A549 (cell line): ENCODE measurements around the gene TTC24. TPM values are rescaled to one million over a fixed set of nuclear protein-coding genes. Genes with fewer than 3 reads are reported as not detected.

Experiments
- ATAC-seq, 2 experiments: fragments of 200-7000 bp in 1 of 2; fragments of >200 bp in 1 of 2; cut with Nextera tagmentation in 1 of 2; cut with Tn5 transposase in 1 of 2; 3 replicates each; pipeline versions ENCODE4 v1.8.0 to v1.9.1; 2018 to 2020; ENCODE audit warnings: mild to moderate bottlenecking in 1 of 2, moderate library complexity in 1 of 2
- CTCF ChIA-PET: fragments of 300-600 bp; sonication (Branson Sonifier 250); formaldehyde crosslinking; extraction: SDS; loops from one replicate; lab custom pipeline; 2021; ENCODE audit warnings: antibody characterized with exemption, inconsistent platforms; lab: Yijun Ruan, JAX
- POLR2A ChIA-PET: fragments of 350-600 bp; formaldehyde crosslinking; extraction: SDS; loops from one replicate; lab custom pipeline; 2021; ENCODE audit warnings: antibody characterized with exemption, inconsistent platforms; lab: Yijun Ruan, JAX
- DNase-seq, 2 experiments: peaks; one replicate each; pipeline versions ENCODE4 v3.0.0 to v3.0.0-alpha.2; 2011 to 2016; ENCODE audit warnings: low read depth in 1 of 2, low spot score in 1 of 2
- FAIRE-seq: peaks from 2 replicates; lab custom pipeline; 2011; peaks lifted over from hg19 to GRCh38; lab: Jason Lieb, UNC
- H3K27ac ChIP-seq, 2 experiments: fragments of >200 bp; sonication (Bioruptor Twin); formaldehyde crosslinking; 3 replicates each; pipeline ENCODE4 v1.5.1; 2016 to 2017
- H3K4me1 ChIP-seq: fragments of >200 bp; sonication (Bioruptor Twin); formaldehyde crosslinking; 3 replicates; pipeline ENCODE4 v1.6.1; 2016
- H3K4me2 ChIP-seq: fragments of >200 bp; sonication (Bioruptor Twin); formaldehyde crosslinking; 3 replicates; pipeline ENCODE4 v1.6.1; 2016
- H3K4me3 ChIP-seq: fragments of >200 bp; sonication (Bioruptor Twin); formaldehyde crosslinking; 3 replicates; pipeline ENCODE4 v1.5.1; 2016
- H3K9me3 ChIP-seq: fragments of >200 bp; sonication (Bioruptor Twin); formaldehyde crosslinking; 3 replicates; pipeline ENCODE4 v1.6.1; 2016
- BHLHE40 ChIP-seq: IDR thresholded peaks from 2 replicates; pipeline ENCODE4 v1.6.1; 2012; ENCODE audit warnings: low read depth, low read length, inconsistent platforms
- CBX2 ChIP-seq: fragments of 200-600 bp; sonication (generic); IDR thresholded peaks from 2 replicates; pipeline ENCODE4 v1.6.1; 2016; ENCODE audit warnings: low read depth, mild to moderate bottlenecking, borderline replicate concordance
- CHD2 ChIP-seq: fragments of 150-350 bp; IDR thresholded peaks from 2 replicates; pipeline ENCODE4 v1.6.1; 2014; ENCODE audit warnings: low read length; ENCODE audit not compliant: partially characterized antibody
- E2F6 ChIP-seq: IDR thresholded peaks from 2 replicates; pipeline ENCODE4 v1.6.1; 2012; ENCODE audit warnings: low read depth, borderline replicate concordance
- EHMT2 ChIP-seq: fragments of 200-600 bp; sonication (generic); IDR thresholded peaks from 2 replicates; pipeline ENCODE4 v1.6.1; 2016; ENCODE audit warnings: antibody characterized with exemption, low read depth, mild to moderate bottlenecking, moderate library complexity
- ELK1 ChIP-seq: fragments of 150-350 bp; IDR thresholded peaks from 2 replicates; pipeline ENCODE4 v1.6.1; 2014; ENCODE audit warnings: low read depth, mild to moderate bottlenecking, low read length
- EP300 ChIP-seq, 2 experiments: fragments of >200 bp; sonication (Bioruptor Twin); formaldehyde crosslinking; IDR thresholded peaks; 2 replicates in 1 of 2; 3 replicates in 1 of 2; pipeline ENCODE4 v1.6.1; 2016 to 2017
- ESRRA ChIP-seq: fragments of 150-350 bp; IDR thresholded peaks from 2 replicates; pipeline ENCODE4 v1.6.1; 2014; ENCODE audit warnings: mild to moderate bottlenecking, low read length, borderline replicate concordance
- GATA3 ChIP-seq: IDR thresholded peaks from 2 replicates; pipeline ENCODE4 v1.6.1; 2012; ENCODE audit warnings: borderline replicate concordance
- KDM1A ChIP-seq: fragments of 200-600 bp; sonication (generic); IDR thresholded peaks from 2 replicates; pipeline ENCODE4 v1.6.1; 2016; ENCODE audit warnings: low read depth, mild to moderate bottlenecking
- MAZ ChIP-seq: fragments of 150-350 bp; IDR thresholded peaks from 2 replicates; pipeline ENCODE4 v1.6.1; 2014; ENCODE audit warnings: antibody characterized with exemption, low read depth, low read length, borderline replicate concordance
- NFE2L2 ChIP-seq: fragments of 150-350 bp; conservative IDR thresholded peaks from 2 replicates; pipeline ENCODE4 v1.6.1; 2014; ENCODE audit warnings: low read length
- PBX3 ChIP-seq: IDR thresholded peaks from 2 replicates; pipeline ENCODE4 v1.6.1; 2012
- POLR2A ChIP-seq: IDR thresholded peaks from 2 replicates; pipeline ENCODE4 v1.6.1; 2012; ENCODE audit warnings: mild to moderate bottlenecking, low read length
- RARB ChIP-seq: fragments of 250-450 bp; sonication (Bioruptor Pico); IDR thresholded peaks from 2 replicates; pipeline ENCODE4 v1.8.0; 2021; ENCODE audit warnings: mild to moderate bottlenecking, moderate library complexity
- RCOR1 ChIP-seq: fragments of 150-350 bp; IDR thresholded peaks from 2 replicates; pipeline ENCODE4 v1.6.1; 2014; ENCODE audit warnings: antibody characterized with exemption, low read length, low read depth
- REST ChIP-seq: fragments of 200-600 bp; sonication (generic); IDR thresholded peaks from 2 replicates; pipeline ENCODE4 v1.6.1; 2016; ENCODE audit warnings: antibody characterized with exemption, mild to moderate bottlenecking, moderate library complexity
- SREBF2 ChIP-seq: fragments of 450-650 bp; IDR thresholded peaks from 2 replicates; pipeline ENCODE4 v1.6.1; 2014; ENCODE audit warnings: mild to moderate bottlenecking, moderate library complexity
- TFCP2L1 ChIP-seq: fragments of 250-450 bp; sonication (Bioruptor Pico); IDR thresholded peaks from 2 replicates; pipeline ENCODE4 v1.5.0; 2021; ENCODE audit warnings: mild to moderate bottlenecking
- TP53 ChIP-seq: fragments of 250-450 bp; sonication (Bioruptor Pico); IDR thresholded peaks from 2 replicates; pipeline ENCODE4 v1.5.0; 2021; ENCODE audit warnings: mild to moderate bottlenecking, moderate library complexity
- ZFP36 ChIP-seq: fragments of 450-650 bp; IDR thresholded peaks from 2 replicates; pipeline ENCODE4 v1.6.1; 2014; ENCODE audit warnings: borderline replicate concordance; ENCODE audit not compliant: partially characterized antibody
- ZNF302 ChIP-seq: fragments of 250-450 bp; sonication (Bioruptor Pico); IDR thresholded peaks from 2 replicates; pipeline ENCODE4 v1.9.0; 2021; ENCODE audit warnings: inconsistent platforms, mild to moderate bottlenecking, moderate library complexity
- ZSCAN20 ChIP-seq: fragments of 250-450 bp; sonication (Bioruptor Pico); IDR thresholded peaks from 2 replicates; pipeline ENCODE4 v1.8.0; 2022; ENCODE audit warnings: mild to moderate bottlenecking, moderate library complexity
- WGBS: methylation state at CpG from one replicate; pipeline ENCODE4 v1.1.6; 2017; ENCODE audit errors: missing lambda C conversion rate; 5-methylcytosine and 5-hydroxymethylcytosine counted together
- polyA plus RNA-seq, 4 experiments: library from polyadenylated mRNA; depleted of rRNA in 3 of 4; stranded (reverse); fragments of >200 nt; fragmentation: RNase III in 1 of 4; extraction: RNeasy Plus Mini Kit Qiagen cat#74134 plus additional on column Dnase treatment in 1 of 4; gene quantifications; 2 replicates in 3 of 4; 3 replicates in 1 of 4; pipeline ENCODE4 v1.2.3, GENCODE V29; 2011 to 2017

TTC24 gene
- polyA plus RNA-seq, 2 of the 4 experiments (the other 2 are of a cell fraction): not detected

- ATAC-seq: peak in 1 of 2 experiments; percentile 43; a peak in 3 of 6 replicates
- CTCF ChIA-PET: interaction anchor here (1.2 kb wide), 1 partner anchor 110 kb away, joined by 3 read pairs; no protein-coding TSS in a partner anchor
- H3K9me3 ChIP-seq: no peaks in the 10 kb centered on the region
- POLR2A ChIA-PET: no interaction called here
- peaks cover 20% of the 10 kb centered on the region for H3K4me1 ChIP-seq
- no peak for TF ChIP-seq BHLHE40
- TF ChIP-seq CBX2: no peak
- no peak overlapping the region for H3K27ac ChIP-seq
- H3K4me3 ChIP-seq: no peak overlapping the region
- no peak overlapping the region for H3K4me2 ChIP-seq
- FAIRE-seq: no peak
- DNase-seq: no peak
- 83% methylated on average over 2 of the region's 2 CpGs for WGBS
These were observed 30.1 kb upstream of the TTC24 start for GRCh38 chr1:156549390-156549789.

GRCh38 chr1:156549831-156550230 lies 29.7 kb upstream of the TTC24 start:
- no peak for TF ChIP-seq BHLHE40
- no peak for TF ChIP-seq SREBF2
- TF ChIP-seq RCOR1: no peak
- no peak for TF ChIP-seq POLR2A
- no peak for TF ChIP-seq EHMT2
- CTCF ChIA-PET: interaction anchor here (1.2 to 1.8 kb wide), 4 partner anchors 13 to 110 kb away, joined by 3 to 6 read pairs (median 5); partner anchors contain the start of gene MEF2D
- H3K4me3 ChIP-seq: no peak overlapping the region
- H3K4me1 ChIP-seq: peaks cover 20% of the 10 kb centered on the region
- H3K4me2 ChIP-seq: no peak overlapping the region
- no peak for DNase-seq
- H3K9me3 ChIP-seq: no peaks in the 10 kb centered on the region
- no peak; a peak in 1 of 6 replicates for ATAC-seq
- 100% methylated on average over 1 of the region's 1 CpG for WGBS
- no peak overlapping the region for H3K27ac ChIP-seq
- POLR2A ChIA-PET: no interaction called here
- FAIRE-seq: no peak

GRCh38 chr1:156550346-156550745 lies 29.2 kb upstream of the TTC24 start:
- WGBS: 69% methylated on average over 5 of the region's 5 CpGs
- H3K4me1 ChIP-seq: peaks cover 20% of the 10 kb centered on the region
- ChIA-PET CTCF (interaction anchor here (0.6 to 1.8 kb wide), 6 partner anchors 13 to 109 kb away, joined by 3 to 6 read pairs (median 4); partner anchors contain the start of gene MEF2D), POLR2A (no interaction called here)
- DNase-seq (no peak), ATAC-seq (no peak; a peak in 1 of 6 replicates), FAIRE-seq (no peak)
- H3K4me3 ChIP-seq: no peak overlapping the region
- H3K4me2 ChIP-seq: no peak overlapping the region
- TF ChIP-seq REST (no peak), POLR2A (no peak), EHMT2 (no peak), CHD2 (no peak), ZNF302 (no peak), RARB (CRISPR knock-in tag) (no peak), ZFP36 (no peak), KDM1A (no peak)
- no peaks in the 10 kb centered on the region for H3K9me3 ChIP-seq
- no peak overlapping the region for H3K27ac ChIP-seq

GRCh38 chr1:156551066-156551643 lies 28.4 kb upstream of the TTC24 start:
- H3K4me1 ChIP-seq: peaks cover 20% of the 10 kb centered on the region
- no peak for DNase-seq
- H3K4me2 ChIP-seq: peak overlapping the region; percentile 47; the same call in 1 of the 3 replicates
- FAIRE-seq: no peak
- ChIA-PET CTCF (interaction anchor here (0.6 to 1.8 kb wide), 8 partner anchors 10 to 105 kb away, joined by 3 to 6 read pairs (median 4); partner anchors contain the start of gene MEF2D), POLR2A (interaction anchor here (0.5 kb wide), 1 partner anchor 33 kb away, joined by 3 read pairs; no protein-coding TSS in a partner anchor)
- H3K9me3 ChIP-seq: no peaks in the 10 kb centered on the region
- WGBS: 94% methylated on average over 3 of the region's 3 CpGs
- H3K27ac ChIP-seq: peak overlapping the region; percentile 38 to 57; a peak in 4 of 6 replicates
- no peak for ATAC-seq
- no peak overlapping the region for H3K4me3 ChIP-seq
- no peak for TF ChIP-seq EP300 (IDR thresholded peaks at IDR 0.05)
- TF ChIP-seq ESRRA: no peak
- no peak for TF ChIP-seq GATA3
- no peak for TF ChIP-seq E2F6
- no peak for TF ChIP-seq NFE2L2
- TF ChIP-seq SREBF2: no peak
- TF ChIP-seq TFCP2L1 (CRISPR knock-in tag): no peak
- no peak for TF ChIP-seq ELK1
- TF ChIP-seq ZSCAN20 (CRISPR knock-in tag): no peak
- no peak for TF ChIP-seq TP53 (CRISPR knock-in tag)
- TF ChIP-seq CBX2: no peak
- TF ChIP-seq PBX3: no peak
- no peak for TF ChIP-seq POLR2A
- no peak for TF ChIP-seq MAZ
